ENCODE results near the gene MTUS2.
"Not testable (repeated sequence)": the region's sequence is repeated elsewhere in the genome, so short reads cannot be mapped to it uniquely, and the experiment has no call there.

Gene MTUS2

GRCh38 chr13:28958441-28958840, 138.3 kb downstream of the MTUS2 start:
- DNase-seq (ENCODE audit: low read depth): no peak

DNA sequence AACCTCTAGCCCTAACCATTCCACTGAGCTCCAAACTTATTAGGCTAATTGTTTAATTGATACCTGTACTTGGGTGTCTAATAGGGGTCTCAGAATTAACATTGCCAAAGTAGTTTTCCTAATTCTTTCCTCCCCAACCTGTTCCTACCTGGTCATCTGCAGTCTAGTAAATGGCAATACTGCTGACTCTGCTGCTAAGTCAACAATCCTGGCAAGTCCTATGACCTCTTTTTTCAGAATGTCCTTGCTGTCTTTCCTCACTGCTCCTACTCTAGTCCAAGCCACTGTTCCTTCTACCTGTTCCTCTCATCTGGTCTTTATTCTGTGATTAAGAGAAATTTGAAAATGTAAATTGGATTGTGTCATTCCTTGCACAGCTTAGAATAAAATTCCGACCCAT, 143.9 kb downstream of the MTUS2 start:
- DNase-seq (ENCODE audit: low read depth): no peak

GRCh38 chr13:28964803-28965202, 144.7 kb downstream of the MTUS2 start:
- DNase-seq (ENCODE audit: low read depth): no peak

DNA sequence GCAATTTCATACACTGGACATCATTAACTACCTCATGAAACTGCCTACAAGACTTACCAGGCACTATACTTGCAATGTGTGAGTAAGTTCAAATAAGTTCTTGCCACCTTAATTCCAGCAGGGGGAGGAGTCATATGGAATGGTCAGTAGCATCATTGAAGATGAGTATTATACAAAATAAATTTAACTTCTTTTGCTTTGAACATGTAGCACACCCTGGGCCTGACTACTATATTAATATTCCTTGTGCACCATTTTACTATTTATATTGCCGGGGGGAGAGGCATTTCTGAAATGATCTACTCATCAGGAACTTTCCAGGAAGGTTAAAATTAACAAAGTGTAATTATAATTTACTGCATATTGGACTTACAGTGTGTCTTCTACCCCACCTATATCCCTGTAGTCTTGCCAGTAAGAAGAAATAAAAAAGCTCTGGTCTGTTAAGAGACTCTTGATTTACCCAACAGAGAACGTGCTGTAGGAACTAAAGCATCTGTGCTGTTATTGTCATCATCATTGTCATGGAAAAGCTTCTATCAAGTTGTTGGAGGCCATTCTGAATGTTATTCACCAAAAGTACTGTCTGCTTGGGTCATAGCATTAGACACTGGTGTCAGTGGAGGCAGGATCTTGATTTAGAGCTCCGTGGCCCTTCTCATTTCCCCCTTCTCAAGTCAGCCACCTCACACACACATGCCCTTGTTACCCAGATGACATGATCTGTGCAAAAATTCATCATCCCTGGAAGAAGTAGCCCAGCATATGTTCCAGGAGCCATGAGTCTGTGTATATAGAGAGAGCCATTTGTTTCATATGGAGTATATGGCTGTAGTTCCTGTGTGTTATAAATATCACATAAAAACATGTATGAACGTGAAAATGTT, 147.1 kb downstream of the MTUS2 start:
- DNase-seq (ENCODE audit: low read depth): no peak

- DNase-seq (ENCODE audit: low read depth): no peak
Measured at GRCh38 chr13:28976195-28976594, 156.1 kb downstream of the MTUS2 start.

DNA sequence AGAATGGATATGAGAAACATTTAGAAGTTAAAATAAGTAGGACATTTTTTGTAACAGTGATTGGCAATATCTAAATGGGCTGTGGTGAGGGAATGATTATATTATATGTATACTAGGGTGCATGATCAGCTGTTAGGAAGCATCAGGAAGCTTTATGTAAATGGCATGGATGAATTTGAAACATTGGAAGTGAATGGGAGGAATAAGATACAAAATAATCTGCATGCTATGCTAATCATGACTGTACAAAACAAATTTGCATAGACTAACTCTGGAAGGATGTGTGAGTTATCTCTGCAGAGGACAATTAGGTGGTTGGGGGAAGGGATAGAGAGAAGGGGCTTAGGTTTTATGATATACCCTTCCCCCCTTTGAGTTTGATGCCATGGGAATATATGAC, 156.5 kb downstream of the MTUS2 start:
- no peak for DNase-seq (ENCODE audit: low read depth)

DNA sequence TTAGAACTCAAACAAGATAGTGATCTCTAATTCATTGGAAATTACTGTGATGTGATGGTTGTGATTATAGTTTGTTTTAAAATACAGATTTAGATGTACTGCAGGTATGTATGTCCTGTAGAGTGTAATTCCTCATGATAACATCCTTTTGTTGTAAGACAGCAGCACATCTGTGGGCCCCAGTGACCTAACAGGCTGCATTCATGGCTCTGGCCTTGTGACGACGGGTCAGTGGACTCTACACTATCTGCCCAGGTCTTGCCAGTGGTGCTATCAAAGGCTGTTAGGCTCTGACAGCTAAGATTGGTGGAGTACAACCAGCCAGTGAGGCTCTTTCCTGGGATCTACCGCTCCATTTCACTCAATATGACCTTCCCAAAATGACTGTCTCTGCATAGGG, 158.4 kb downstream of the MTUS2 start:
- DNase-seq (ENCODE audit: low read depth): no peak

DNA sequence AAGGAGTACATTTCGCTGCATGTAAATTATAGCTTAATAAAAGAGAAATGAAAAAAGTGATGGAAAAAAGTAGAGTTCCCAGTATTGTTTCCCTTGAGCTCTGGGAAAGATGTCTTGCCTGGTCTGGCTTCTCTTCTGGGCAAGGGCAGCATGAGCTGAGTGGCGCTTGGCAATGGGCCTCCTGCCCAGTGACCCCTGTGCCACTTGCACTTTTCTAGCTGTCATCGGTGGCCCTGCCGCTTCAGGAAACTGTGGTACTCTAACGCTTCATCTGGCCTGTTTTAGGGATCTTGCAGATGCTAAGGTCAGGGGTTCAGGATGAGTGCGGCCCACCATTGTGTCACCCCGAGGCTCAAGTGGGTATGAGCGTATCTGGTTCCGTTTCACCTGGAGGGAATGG, 161.4 kb downstream of the MTUS2 start:
- DNase-seq (ENCODE audit: low read depth): no peak

DNA sequence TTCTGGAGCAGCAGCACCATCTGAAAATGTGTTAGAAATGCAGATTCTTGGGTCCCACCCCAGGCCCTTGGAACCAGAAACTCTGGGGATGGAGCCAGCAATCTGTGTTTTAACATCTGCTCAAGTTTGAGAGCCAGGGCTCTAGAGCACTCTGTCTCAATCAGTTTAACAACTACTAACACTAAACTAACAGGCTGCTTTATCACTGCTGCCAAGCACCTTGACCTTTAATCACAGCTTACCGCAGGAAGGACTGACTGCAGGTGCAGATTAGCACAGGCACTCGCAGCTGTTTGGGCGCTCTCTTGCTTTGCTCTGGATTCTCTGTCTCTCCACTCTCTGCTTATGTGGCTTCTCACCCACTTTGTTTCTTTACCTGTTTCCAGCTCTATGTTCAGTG, 163.5 kb downstream of the MTUS2 start:
- no peak for DNase-seq (ENCODE audit: low read depth)

GRCh38 chr13:28984326-28984725, 164.2 kb downstream of the MTUS2 start:
- no peak for DNase-seq (ENCODE audit: low read depth)

DNA sequence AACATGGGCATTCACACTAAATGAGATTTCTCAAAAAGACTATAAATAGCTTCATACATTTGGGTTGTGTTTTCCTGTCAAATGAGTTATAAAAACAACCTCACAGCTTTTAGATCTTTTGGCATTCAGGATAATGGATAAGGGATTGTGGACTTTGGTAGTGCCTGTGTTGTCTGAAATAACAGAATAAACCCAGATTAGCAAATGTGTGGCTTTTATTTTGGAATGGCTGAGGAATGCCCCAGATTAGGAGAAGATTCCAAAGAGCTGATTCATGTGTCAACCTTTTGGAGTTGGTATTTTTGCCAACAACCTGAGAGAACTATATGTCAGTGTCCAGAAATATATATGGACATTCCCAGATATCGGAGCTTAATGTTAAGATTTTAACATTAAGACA, 164.7 kb downstream of the MTUS2 start:
- no peak for DNase-seq (ENCODE audit: low read depth)

DNA sequence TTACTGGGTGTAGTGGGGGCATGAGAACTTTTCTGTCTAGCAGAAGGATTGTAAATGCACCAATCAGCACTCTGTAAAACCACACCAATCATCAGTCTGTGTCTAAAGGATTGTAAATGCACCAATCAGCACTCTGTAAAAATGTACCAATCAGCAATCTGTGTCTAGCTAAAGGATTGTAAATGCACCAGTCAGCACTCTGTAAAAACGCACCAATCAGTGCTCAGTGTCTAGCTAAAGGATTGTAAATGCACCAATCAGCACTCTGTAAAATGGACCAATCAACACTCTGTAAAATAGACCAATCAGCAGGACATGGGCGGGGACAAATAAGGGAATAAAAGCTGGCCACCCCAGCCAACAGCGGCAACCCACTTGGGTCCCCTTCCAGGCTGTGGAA, 170.2 kb downstream of the MTUS2 start:
- DNase-seq (ENCODE audit: low read depth): not testable (repeated sequence)

GRCh38 chr13:28991764-28992163, 171.6 kb downstream of the MTUS2 start:
- no peak for DNase-seq (ENCODE audit: low read depth)

GRCh38 chr13:29000826-29001225, 180.7 kb downstream of the MTUS2 start:
- DNase-seq (ENCODE audit: low read depth): no peak

- no peak for DNase-seq (ENCODE audit: low read depth)
Measured at GRCh38 chr13:29005035-29005762, 185.1 kb downstream of the MTUS2 start.

GRCh38 chr13:29005763-29006120, 185.6 kb downstream of the MTUS2 start:
- no peak for DNase-seq (ENCODE audit: low read depth)

GRCh38 chr13:29006359-29006850, 186.3 kb downstream of the MTUS2 start:
- DNase-seq (ENCODE audit: low read depth): no peak

DNA sequence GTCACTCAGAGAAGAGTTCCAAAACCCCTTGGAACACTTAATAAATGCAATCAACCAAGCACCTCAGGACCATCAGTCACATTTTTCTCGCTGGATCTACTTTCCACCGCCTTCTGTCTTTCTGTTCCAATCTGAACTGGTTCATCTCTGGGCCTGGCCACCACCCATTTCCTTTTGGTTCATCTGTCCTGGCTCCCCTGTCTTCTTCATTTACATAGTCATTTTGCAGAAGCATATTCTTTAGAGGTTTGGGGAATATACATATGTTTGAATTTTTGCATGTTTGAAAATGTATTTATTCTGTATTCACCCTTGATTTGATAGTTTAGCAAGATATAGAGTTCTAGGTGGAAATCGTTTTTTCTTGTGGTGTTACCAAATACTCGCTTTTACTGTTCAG, 188.2 kb downstream of the MTUS2 start:
- no peak for DNase-seq (ENCODE audit: low read depth)

- DNase-seq (ENCODE audit: low read depth): no peak
Measured at GRCh38 chr13:29020314-29020713, 200.2 kb downstream of the MTUS2 start.

- no peak for DNase-seq (ENCODE audit: low read depth)
Measured at GRCh38 chr13:29021311-29021710, 201.2 kb downstream of the MTUS2 start.

GRCh38 chr13:29021717-29022116, 201.6 kb downstream of the MTUS2 start:
- no peak for DNase-seq (ENCODE audit: low read depth)

GRCh38 chr13:29022410-29022809, 202.3 kb downstream of the MTUS2 start:
- no peak for DNase-seq (ENCODE audit: low read depth)

DNA sequence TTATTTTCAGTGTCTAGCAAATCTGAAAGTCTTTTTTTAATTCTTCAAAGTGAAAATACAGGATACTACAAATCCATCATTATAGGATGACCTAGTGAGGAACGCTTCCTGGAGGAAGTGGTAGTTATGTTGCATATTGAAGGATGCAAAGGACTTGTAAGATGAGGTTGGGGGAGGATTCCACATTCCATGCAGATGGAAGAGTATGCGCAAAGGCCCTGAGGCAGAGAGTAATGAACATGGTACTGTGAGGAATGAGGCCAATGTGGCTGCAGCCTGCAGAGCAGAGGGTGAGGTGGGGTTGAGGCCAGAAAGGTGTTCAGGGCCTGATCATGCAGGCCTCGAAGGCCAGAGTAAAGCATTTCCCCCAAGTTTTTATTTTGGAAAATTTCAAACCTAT, 202.8 kb downstream of the MTUS2 start:
- DNase-seq (ENCODE audit: low read depth): no peak
